GM12878 (cell line): Measurements from ENCODE around the gene ZNF48.

ENCODE experiments used
- ATF7 ChIP-seq: fragments of 450-650 bp; IDR thresholded peaks from 2 replicates; pipeline ENCODE4 v1.6.1; 2016; ENCODE audit warnings: low read depth, mild to moderate bottlenecking
- EZH2 ChIP-seq: IDR thresholded peaks from 2 replicates; pipeline ENCODE4 v1.6.1; 2012; ENCODE audit warnings: low read depth, mild to moderate bottlenecking, control low read depth, inconsistent platforms, low read length, borderline replicate concordance; ENCODE audit not compliant: control insufficient read depth
- NR2C2 ChIP-seq: IDR thresholded peaks from 2 replicates; pipeline ENCODE4 v1.6.1; 2011; ENCODE audit warnings: borderline replicate concordance, low read depth; ENCODE audit not compliant: control insufficient read depth, insufficient read length
- NR2F1 ChIP-seq: fragments of 450-650 bp; conservative IDR thresholded peaks from 2 replicates; pipeline ENCODE4 v1.6.1; 2017; ENCODE audit warnings: mild to moderate bottlenecking
- PBX3 ChIP-seq: IDR thresholded peaks from 2 replicates; pipeline ENCODE4 v1.6.1; 2011; ENCODE audit warnings: mild to moderate bottlenecking, low read depth, low read length, moderate library complexity; ENCODE audit not compliant: insufficient replicate concordance
- POLR2AphosphoS5 ChIP-seq: IDR thresholded peaks from 2 replicates; pipeline ENCODE4 v1.6.1; 2011; ENCODE audit warnings: mild to moderate bottlenecking, low read length, inconsistent platforms
- RBBP5 ChIP-seq: fragments of 200-600 bp; sonication (generic); conservative IDR thresholded peaks from 2 replicates; pipeline ENCODE4 v1.6.1; 2016
- SIN3A ChIP-seq: IDR thresholded peaks from 2 replicates; pipeline ENCODE4 v1.6.1; 2012; ENCODE audit warnings: low read depth, low read length, improper control_type of control experiment
- USF2 ChIP-seq: IDR thresholded peaks from 2 replicates; pipeline ENCODE4 v1.6.1; 2011; ENCODE audit warnings: low read depth, low read length, improper control_type of control experiment, borderline replicate concordance
- TF ChIP-seq, protein P1 (sequence below): IDR thresholded peaks from 2 replicates; pipeline ENCODE4 v1.6.1; 2012; ENCODE audit warnings: mild to moderate bottlenecking, low read depth, low read length
- TF ChIP-seq, protein P2 (sequence below), 3 experiments: IDR thresholded peaks in 2 of 3; conservative IDR thresholded peaks in 1 of 3; 2 replicates each; pipeline ENCODE4 v1.5.1; 2011; ENCODE audit warnings: low read depth in 3 of 3, low read length in 3 of 3, mild to moderate bottlenecking in 3 of 3, control low read depth in 2 of 3, moderate library complexity in 2 of 3, inconsistent platforms in 1 of 3, mixed read lengths in 1 of 3; ENCODE audit not compliant: control insufficient read depth in 2 of 3, insufficient read depth in 1 of 3; ENCODE audit errors: extremely low read depth in 1 of 3

- TF ChIP-seq, protein P1, sequence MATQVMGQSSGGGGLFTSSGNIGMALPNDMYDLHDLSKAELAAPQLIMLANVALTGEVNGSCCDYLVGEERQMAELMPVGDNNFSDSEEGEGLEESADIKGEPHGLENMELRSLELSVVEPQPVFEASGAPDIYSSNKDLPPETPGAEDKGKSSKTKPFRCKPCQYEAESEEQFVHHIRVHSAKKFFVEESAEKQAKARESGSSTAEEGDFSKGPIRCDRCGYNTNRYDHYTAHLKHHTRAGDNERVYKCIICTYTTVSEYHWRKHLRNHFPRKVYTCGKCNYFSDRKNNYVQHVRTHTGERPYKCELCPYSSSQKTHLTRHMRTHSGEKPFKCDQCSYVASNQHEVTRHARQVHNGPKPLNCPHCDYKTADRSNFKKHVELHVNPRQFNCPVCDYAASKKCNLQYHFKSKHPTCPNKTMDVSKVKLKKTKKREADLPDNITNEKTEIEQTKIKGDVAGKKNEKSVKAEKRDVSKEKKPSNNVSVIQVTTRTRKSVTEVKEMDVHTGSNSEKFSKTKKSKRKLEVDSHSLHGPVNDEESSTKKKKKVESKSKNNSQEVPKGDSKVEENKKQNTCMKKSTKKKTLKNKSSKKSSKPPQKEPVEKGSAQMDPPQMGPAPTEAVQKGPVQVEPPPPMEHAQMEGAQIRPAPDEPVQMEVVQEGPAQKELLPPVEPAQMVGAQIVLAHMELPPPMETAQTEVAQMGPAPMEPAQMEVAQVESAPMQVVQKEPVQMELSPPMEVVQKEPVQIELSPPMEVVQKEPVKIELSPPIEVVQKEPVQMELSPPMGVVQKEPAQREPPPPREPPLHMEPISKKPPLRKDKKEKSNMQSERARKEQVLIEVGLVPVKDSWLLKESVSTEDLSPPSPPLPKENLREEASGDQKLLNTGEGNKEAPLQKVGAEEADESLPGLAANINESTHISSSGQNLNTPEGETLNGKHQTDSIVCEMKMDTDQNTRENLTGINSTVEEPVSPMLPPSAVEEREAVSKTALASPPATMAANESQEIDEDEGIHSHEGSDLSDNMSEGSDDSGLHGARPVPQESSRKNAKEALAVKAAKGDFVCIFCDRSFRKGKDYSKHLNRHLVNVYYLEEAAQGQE, result no peak
- TF ChIP-seq ATF7 (no peak), POLR2AphosphoS5 (no peak), PBX3 (no peak), EZH2 (no peak), SIN3A (no peak), USF2 (no peak), NR2C2 (no peak), NR2F1 (no peak), RBBP5 (no peak)
- TF ChIP-seq, protein P2, sequence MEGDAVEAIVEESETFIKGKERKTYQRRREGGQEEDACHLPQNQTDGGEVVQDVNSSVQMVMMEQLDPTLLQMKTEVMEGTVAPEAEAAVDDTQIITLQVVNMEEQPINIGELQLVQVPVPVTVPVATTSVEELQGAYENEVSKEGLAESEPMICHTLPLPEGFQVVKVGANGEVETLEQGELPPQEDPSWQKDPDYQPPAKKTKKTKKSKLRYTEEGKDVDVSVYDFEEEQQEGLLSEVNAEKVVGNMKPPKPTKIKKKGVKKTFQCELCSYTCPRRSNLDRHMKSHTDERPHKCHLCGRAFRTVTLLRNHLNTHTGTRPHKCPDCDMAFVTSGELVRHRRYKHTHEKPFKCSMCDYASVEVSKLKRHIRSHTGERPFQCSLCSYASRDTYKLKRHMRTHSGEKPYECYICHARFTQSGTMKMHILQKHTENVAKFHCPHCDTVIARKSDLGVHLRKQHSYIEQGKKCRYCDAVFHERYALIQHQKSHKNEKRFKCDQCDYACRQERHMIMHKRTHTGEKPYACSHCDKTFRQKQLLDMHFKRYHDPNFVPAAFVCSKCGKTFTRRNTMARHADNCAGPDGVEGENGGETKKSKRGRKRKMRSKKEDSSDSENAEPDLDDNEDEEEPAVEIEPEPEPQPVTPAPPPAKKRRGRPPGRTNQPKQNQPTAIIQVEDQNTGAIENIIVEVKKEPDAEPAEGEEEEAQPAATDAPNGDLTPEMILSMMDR (IDR thresholded peaks at IDR 0.05 in 2 of 3, conservative IDR thresholded peaks at IDR 0.05 in 1 of 3; ENCODE audit: control insufficient read depth in 2 of 3, extremely low read depth in 1 of 3, insufficient read depth in 1 of 3, low read depth in 3 of 3, low read length in 3 of 3), result no peak
These were observed 18.0 kb downstream of the ZNF48 start for GRCh38 chr16:30413112-30413806.
